Activated CD8-positive, alpha-beta memory T cell treated with anti-CD3 and anti-CD28 coated beads, Interleukin-2, amount 50 U/mL, for 24 hours (primary cell): ENCODE results near the gene SLC6A17.
A peak's percentile ranks its signal among the peaks of the same experiment; 100 is the strongest.

Source experiments
- DNase-seq: peaks from one replicate; pipeline ENCODE4 v3.0.0-alpha.2; 2020; ENCODE audit errors: extremely low read depth

Gene SLC6A17

DNA sequence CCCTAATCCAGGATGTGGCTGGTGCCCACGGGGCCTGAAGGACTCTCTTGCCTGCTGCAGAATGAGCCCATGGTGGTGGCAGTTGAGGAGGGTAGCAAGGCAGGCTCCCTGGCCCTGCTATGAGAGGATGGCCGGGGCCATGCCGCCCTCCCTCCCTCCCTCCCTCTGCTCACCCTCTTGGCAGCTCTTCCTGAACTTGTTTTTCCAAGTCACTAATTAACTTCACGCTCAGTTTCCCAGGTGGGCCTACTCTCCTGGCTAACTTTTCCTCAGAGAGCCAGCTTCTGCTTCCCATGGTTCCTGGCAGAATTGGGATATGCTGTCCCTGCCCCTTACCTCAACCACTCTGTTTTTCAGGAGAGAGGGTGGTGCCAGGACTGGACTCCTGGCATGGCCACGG is 70.0 kb downstream of the SLC6A17 start:
- DNase-seq, result no peak

DNA sequence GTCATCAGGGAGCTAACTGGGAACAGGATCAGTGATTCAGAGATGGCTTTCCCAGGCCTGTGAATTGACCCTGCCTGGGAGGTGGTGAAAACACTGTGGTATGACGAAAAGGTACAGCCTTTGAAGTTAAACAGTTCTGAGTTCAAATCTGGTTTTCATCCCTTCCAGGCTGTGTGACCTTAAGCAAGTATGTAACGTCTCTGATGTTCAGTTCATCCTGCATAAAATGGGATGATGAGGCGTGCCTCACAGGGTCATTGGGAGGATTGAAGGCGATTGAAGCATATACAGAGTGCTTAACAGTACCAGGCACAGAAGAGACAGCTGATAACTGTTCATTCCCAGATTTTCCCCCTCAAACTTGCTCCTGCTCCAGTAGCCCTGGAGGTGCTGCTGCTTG is 70.8 kb downstream of the SLC6A17 start:
- no peak for DNase-seq

DNA sequence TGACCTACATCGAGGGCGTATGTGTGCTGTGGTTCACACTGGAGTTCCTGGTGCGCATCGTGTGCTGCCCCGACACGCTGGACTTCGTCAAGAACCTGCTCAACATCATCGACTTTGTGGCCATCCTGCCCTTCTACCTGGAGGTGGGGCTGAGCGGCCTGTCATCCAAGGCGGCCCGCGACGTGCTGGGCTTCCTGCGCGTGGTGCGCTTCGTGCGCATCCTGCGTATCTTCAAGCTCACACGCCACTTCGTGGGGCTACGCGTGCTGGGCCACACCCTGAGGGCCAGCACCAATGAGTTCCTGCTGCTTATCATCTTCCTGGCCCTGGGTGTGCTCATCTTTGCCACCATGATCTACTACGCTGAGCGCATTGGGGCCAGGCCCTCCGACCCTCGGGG is 72.8 kb downstream of the SLC6A17 start:
- no peak for DNase-seq

DNA sequence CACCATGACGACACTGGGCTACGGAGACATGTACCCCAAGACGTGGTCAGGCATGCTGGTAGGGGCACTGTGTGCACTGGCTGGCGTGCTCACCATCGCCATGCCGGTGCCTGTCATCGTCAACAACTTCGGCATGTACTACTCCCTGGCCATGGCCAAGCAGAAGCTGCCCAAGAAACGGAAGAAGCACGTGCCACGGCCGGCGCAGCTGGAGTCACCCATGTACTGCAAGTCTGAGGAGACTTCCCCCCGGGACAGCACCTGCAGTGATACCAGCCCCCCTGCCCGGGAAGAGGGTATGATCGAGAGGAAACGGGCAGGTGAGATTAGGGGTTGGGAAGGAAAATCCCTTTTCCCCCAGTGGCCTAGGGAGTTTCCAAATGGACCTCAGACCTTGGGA is 73.3 kb downstream of the SLC6A17 start:
- no peak for DNase-seq

DNA sequence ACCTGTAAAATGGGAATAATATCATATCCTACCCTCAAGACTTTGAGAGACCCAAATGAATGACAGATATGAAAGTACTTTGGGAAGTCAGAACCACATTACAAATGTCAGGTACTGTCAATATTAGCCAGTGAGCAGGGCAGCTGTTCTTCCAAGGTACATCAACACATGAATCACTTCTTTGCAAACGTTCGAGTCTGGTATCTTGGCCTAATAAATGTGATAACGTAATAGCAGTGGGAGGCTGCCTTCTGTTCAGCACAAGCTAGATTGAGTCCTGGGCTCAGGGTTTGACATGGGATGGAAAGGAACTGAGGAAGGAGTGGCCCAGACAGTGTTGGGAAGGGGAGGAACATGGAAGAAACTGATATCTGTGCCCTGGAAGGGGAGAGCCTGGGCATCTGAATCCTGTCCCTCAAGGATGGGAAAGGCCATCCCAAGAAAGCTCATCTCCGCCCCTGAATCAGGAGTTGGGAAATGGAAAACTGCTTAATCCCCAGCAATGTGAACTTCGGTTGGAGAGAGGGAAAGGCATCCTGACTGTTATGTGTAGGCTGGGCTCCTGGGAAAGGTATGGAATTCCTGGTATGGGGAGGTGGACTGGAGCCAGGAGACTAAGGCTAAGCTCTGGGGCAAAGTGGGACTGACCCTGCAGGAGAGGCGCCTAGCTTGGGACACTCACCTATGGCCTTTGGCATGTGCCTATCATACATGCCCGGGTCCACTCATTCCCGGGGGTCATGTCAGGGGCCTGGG is 74.1 kb downstream of the SLC6A17 start:
- DNase-seq, result no peak

DNA sequence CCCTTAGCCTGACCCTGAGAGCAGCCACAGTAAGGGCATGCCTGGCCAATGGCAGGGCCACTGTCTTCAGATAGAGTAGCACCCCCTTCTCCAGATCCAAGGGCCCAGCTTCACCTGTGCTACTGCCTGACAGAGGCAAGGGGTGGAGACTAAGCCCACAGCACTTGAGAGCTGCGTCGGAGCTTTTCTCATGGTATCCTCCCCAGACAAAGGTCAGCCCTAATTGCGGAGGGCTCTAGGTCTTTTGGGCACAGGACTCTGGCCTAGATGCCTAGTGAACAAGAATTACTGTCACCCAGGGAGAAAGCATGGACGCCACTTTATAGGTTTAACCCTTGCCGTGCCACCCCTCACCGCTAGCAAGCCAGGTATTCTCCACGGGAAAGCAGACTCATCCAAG is 74.9 kb downstream of the SLC6A17 start:
- DNase-seq, result no peak

DNA sequence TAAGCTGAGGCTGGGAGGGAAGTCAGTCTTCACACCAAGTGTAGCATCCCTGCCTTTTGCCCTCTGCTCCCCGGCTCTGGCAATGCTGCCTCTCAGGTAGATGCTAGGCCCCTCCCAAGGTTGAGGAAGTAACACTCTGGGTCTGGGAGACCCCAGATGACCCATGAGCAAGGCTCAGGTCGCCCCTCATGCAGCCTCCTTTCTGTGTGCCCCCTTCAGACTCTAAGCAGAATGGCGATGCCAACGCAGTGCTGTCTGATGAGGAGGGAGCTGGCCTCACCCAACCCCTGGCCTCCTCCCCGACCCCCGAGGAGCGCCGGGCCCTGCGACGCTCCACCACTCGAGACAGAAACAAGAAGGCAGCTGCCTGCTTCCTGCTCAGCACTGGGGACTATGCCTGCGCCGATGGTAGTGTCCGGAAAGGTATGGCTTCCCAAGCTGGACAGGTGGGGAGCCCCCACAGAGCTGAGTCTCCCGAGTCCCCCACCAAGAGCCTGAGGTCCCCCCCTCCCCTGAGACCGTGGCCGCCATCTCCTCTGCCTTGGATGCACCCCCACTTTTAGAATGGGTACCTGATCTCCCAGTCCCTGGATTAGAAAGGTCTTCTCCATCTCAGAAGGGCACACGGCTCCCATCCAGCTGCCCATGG is 75.6 kb downstream of the SLC6A17 start:
- DNase-seq, result no peak

DNA sequence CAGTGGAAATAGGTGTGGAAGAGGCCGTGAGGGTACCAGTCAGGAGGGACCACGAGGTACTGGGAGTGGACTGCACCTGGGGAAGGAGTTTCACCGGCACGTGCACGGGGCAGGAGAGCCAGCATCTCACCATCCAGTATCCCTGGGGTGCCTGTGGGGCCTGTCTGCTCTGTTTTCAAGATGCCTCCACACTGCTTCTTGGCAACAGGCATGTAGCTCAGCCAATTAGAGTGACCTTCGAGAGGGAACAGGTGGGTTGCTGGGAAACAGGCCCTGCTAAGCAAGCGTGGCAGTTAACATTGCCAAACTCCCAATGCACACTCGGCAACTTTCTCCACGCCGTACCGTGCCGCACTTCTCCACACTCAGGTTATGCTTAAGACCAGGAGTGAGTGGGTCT is 77.5 kb downstream of the SLC6A17 start:
- no peak for DNase-seq

DNA sequence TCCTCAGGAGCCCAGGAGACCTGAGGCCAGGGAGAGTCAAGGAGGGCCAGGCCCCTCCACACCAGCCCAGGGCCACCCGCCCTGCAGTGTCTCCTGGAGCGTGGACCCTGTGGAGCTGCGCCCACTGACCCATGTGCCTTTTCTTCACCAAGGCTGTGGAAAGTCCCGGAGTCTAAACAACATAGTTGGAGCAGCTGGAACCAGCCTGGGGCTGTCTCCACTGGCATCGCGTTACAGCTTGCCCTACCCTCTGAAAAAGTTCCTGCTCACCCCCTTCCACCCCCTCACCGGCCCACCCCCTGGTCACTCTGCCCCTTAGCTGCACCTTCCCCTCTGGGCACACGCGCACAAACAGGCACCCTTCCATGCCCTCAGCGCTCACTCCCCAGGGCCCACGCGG is 78.1 kb downstream of the SLC6A17 start:
- no peak for DNase-seq

DNA sequence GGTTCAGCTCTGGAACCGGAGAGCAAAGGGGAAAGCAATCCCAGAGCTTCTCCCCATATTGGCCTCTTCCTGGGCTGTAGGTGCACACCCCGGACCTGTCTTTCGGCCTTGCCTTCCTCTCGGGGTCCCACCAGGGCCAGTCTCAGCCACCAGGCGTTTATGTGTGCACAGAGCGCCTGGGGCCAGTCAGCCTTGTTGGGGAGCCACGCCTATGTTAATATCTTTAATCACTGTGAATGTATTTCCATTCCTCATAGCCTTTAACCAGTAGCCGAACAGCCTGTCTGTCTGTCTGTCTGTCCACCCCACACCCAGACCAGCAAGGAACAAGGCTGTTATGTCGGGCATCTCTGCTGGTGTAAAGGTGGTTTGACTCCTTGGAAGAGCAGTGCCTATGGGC is 78.6 kb downstream of the SLC6A17 start:
- no peak for DNase-seq

DNA sequence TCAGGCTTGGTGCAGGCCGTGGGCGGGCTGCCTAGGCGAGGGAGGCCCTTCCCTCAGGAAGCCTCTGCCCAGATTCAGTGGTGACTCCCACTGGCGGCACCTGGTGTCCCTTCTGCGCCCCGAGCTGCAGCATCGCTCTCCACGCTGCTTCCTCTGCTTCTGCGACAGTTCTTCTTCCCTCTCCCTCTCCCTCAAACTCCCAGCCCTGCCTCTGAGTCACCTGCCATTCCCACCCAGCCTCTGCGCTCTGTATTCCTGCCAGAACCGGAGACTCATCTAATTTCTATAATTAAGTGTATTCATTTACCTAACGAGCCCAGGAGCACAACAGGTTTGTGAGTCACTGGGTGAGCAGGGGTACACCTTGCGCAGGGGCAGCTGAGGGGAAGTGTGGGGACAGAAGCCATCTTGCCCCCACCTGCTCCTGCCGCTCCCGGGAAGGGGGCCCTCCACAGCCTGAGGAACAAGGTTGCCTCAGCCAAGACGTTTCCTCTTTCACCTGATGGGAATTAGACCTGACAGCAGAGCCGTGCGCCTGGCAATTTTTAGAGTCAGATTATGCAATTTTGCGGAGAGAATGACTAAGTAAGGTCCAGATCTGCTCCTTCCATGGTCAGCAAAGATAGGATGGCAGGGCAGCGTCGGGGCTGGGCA is 79.2 kb downstream of the SLC6A17 start:
- no peak for DNase-seq

DNA sequence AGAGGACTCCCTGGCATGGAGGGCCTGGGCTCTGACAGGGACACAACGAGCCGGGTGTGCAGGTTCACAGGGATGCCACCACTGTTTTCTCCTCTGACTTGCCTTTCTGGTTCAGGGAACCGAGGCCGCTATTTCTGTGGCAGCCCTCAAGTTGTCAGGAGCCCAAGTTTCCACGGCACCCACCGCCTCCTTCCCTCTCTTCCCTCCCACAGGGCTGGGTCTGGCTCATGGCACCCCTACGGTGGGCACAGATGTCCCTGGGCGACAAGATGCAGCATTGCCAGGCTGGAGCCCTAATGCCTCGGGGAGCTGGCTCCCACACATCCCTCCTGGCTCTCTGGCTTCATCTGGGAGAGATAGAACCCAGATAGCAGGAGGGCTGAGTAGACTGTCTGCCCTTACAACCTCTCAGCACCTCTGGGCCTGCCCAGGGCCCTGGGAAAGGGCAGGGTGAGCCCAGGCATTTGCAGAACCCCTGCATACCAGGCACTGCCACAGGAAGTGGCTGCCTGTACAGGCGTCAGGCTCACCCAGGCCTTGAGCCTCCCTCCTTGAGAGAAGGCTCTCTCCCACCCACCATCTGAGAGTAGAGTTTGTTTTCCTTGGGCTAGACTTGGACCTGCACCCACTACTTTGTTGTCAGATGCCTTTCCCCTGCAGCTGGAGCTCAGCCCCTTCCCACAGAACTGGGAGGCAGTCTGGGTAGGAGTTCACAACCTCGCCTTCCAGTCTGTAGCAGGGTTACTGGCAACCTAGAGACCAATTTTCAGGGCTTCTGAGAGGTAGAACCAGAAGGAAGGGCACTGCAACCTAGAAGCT is 80.3 kb downstream of the SLC6A17 start:
- no peak for DNase-seq

DNA sequence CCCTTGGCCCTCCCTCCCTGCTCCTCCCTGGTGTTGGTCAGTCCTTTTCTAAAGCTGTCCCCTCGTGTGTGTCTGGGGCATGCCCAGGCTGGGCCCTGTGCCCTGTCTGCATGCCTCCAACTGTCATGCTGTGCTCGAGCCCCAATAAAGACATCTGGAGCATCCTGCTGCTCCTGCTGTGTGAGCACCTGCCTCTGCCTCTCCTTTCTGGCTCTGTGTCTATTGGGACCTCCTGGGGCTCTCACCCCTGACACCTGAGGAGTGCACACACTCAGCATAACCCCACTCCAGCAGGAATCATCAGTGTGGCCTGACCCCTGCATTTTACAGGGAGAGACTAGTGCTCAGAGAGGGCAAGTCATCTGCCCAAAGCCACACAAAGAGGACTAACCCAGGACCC is 83.6 kb downstream of the SLC6A17 start:
- DNase-seq, result no peak

DNA sequence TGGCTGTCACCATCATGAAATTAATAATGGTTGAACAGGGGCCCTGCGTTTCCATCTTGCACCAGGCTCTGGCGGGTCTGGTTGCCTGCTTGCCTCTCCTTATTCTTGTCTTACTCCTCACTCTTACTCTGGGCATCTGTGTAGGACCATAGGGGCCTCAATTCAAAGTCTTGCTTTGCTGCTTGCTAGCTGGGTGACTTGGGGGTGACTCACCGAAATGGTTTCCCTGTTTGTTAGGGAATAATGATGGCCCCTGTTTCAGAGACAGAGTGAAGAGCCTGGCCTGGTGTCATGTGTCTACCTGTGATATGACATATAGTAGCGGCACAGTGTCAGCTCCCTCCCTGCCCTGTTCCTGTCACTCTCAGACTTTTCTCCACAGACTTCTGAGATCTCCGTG is 84.4 kb downstream of the SLC6A17 start:
- DNase-seq, result no peak

DNA sequence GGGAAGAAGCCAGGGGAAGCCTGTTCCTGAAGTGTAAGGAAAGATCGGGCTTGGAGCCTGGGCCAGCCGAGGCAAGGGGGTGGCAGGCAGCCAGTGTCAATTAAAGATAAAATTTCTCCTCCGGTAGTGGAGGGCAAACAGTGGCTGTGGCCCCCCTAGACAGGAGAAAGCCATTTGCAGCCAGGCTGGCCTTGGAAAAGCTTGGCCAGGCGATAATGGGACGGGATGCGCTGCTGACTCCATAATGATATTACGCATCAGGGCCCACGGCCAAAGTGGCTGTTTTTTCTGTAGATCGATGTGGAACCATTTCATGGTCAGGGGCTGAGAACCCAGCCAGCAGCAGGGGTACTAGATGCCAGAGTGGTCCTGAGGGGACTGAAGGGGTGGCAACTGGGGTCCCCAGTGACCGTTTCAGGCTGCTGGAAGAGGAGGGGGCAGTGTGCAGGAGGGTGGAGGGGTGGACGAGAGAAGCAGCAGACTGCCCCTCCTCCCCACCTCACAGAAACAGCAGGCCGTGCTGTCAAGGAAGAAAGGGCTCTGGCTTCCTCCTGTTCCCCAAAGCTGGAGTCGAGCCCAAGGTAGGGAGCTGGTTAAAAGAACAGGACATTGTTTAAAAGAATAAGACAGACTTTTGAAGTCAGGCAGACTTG is 85.0 kb downstream of the SLC6A17 start:
- DNase-seq, result no peak

DNA sequence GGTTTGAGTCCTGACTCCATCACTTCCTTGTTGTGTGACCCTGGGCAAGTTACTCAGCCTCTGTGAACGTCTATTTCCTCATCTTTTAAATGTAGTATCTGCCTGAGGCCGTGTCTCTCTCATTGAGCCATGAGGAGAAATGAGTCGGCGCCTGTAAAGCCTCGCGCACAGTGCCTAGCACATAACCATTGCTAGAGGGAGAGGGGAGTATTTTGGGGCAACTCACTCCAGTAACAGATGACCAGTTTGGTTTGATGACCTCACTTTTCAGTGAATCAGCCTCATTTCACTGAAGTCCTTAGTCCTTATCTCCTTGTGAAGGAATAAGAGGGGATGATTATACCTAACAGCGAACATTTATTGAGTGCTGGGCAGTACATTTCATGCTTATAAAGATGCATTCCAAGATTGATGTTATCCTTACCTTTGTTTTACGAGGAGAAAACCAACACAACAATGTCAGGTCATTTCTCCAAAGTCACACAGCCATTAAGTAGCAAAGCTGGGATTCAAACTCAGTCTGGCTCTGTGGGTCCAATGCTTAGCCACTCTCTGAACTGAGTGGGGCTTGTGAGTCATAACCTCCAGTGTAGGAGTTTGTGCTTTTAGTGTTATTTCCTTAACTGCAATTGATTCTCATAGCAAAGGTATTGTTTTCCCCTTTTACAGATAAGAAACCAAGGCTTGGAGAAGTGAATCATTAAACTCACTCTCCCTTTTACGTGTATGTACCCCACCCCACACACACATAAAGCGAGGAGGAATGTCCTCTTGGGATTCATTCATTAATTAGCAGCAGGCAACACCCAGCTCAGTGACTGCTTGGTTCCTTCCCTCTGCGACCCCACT is 85.8 kb downstream of the SLC6A17 start:
- peak; percentile 17 for DNase-seq

DNA sequence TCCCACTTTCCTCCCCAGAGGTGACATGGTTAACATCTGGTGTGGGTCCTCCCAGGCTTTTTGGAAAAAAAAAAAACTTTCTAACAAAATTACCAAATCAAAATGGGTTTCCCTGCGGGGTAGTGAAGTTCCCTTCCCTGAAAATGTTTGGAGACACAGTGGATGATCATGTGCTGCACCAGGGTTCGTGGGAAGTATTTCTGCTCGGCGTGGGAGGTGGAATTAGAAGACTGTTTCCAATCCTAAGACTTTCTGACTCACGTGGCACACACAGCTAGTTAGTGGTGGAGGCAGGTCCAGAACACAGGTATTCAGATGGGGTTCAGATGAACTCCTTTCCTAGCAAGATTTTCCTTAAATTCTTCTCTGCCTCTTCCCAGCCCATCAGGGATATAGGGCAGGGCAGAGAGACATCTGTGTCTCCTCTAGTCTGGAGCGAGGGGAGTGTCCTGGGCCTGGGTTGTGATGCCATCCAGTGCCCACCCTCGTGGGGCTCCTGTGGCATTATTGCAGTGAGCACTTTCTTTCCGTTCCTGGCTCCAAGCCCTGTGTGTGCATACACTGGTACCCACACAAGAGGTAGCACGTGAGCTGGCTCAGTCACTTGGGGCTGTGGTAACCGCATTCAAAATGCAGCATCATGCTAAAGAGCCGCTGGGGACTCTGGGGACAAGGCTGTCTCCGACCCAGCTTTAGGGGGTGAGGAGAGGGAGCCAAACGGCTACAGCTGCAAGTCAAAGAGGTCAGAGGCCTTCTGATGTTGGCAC is 87.3 kb downstream of the SLC6A17 start:
- DNase-seq, result no peak

DNA sequence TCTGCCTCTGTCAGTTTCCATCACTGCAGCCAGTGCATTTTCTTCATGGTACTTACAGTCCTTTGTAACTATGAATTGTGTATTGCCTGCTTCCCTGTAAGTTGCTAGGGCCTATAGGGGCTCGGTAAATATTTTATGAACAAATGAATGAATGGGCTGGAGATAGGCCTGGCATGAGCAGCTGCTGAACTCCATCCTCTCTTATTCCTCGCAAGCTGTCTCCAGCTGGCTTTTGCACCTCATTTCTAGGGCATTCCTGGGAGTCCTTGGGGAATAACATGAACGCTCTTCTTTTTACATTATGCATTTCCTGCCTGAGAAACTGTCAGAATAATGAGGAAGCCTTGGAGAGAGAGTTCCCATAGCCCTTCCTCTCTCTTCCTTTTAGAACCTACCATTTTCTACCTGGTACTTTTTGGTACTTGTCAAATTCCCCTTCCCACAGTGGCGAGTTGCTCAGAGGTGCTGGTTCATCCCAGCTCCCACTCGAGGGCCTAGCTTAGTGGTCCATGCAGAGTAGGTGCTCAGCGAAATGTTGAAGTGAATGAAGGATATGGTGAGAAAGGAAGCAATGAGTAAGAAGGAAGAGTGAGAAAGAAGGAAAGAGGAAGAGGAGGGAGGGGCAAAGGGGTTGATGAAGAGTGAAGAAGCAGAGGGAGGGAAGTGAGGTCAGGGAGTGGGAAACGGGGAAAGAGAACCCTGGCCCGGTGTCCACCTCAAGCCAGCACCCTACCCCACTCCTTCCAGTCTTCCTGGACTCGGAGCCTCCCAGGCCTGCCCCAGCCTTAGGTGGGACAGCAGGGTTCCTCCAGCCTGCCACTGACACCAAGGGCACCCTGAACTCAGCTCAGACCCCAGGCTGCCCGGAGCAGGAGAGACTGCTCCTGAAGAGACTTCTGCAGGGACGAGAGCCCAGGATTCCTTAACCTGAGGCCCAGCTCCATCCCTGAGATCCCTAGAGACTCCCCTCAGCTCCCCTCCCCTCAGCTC is 89.4 kb downstream of the SLC6A17 start:
- DNase-seq, result no peak
